ENCODE measurements around the gene MAML3.

The MAML3 gene

GRCh38 chr4:139892973-139893736 is 260.8 kb downstream of the MAML3 start:
- POLR2A ChIA-PET, result no interaction called here

GRCh38 chr4:139890816-139891215 is 263.2 kb downstream of the MAML3 start:
- DNase-seq (ENCODE audit: low read depth, low spot score), result peak; percentile 34
- H3K4me3 ChIP-seq (ENCODE audit: low read depth, low read length), result no peak overlapping the region
- ChIA-PET POLR2A (no interaction called here), CTCF (interaction anchor here (0.9 to 1.6 kb wide), 3 partner anchors 24 to 436 kb away, joined by 3 to 4 read pairs (median 3); no protein-coding TSS in a partner anchor)
- no peak for TF ChIP-seq CTCF (IDR thresholded peaks at IDR 0.05; ENCODE audit: insufficient read depth, low read length, missing control alignments)

More at GRCh38 chr4:139892973-139893736, 260.8 kb downstream of the MAML3 start:
- TF ChIP-seq CTCF (IDR thresholded peaks at IDR 0.05; ENCODE audit: insufficient read depth, low read length, missing control alignments), result no peak
- CTCF ChIA-PET, result interaction anchor here (1.2 kb wide), 1 partner anchor 152 kb away, joined by 3 read pairs; no protein-coding TSS in a partner anchor
- DNase-seq (ENCODE audit: low read depth, low spot score), result no peak
- no peak overlapping the region for H3K4me3 ChIP-seq (ENCODE audit: low read depth, low read length)

GRCh38 chr4:139889901-139890300 is 264.1 kb downstream of the MAML3 start:
- POLR2A ChIA-PET, result no interaction called here
- TF ChIP-seq CTCF (IDR thresholded peaks at IDR 0.05; ENCODE audit: insufficient read depth, low read length, missing control alignments), result no peak
- CTCF ChIA-PET, result interaction anchor here (0.9 to 1.6 kb wide), 3 partner anchors 23 to 437 kb away, joined by 3 to 4 read pairs (median 3); no protein-coding TSS in a partner anchor

GRCh38 chr4:139889264-139889663 is 264.7 kb downstream of the MAML3 start:
- TF ChIP-seq CTCF (IDR thresholded peaks at IDR 0.05; ENCODE audit: insufficient read depth, low read length, missing control alignments), result no peak
- ChIA-PET POLR2A (no interaction called here), CTCF (interaction anchor here (1.4 kb wide), 1 partner anchor 155 kb away, joined by 5 read pairs; no protein-coding TSS in a partner anchor)
- H3K4me3 ChIP-seq (ENCODE audit: low read depth, low read length), result no peak overlapping the region
- no peak for DNase-seq (ENCODE audit: low read depth, low spot score)

More at GRCh38 chr4:139889901-139890300, 264.1 kb downstream of the MAML3 start:
- no peak for DNase-seq (ENCODE audit: low read depth, low spot score)
- no peak overlapping the region for H3K4me3 ChIP-seq (ENCODE audit: low read depth, low read length)

- H3K4me3 ChIP-seq (ENCODE audit: low read depth, low read length), result no peak overlapping the region
- no peak for DNase-seq (ENCODE audit: low read depth, low spot score)
- no peak for TF ChIP-seq CTCF (IDR thresholded peaks at IDR 0.05; ENCODE audit: insufficient read depth, low read length, missing control alignments)
- ChIA-PET CTCF (interaction anchor here (1.2 to 2.3 kb wide), 3 partner anchors 13 to 154 kb away, joined by 4 to 5 read pairs (median 5); no protein-coding TSS in a partner anchor), POLR2A (no interaction called here)
These were observed 265.8 kb downstream of the MAML3 start for GRCh38 chr4:139887962-139888735.

GRCh38 chr4:139887376-139887802 is 266.6 kb downstream of the MAML3 start:
- no peak overlapping the region for H3K4me3 ChIP-seq (ENCODE audit: low read depth, low read length)
- POLR2A ChIA-PET, result no interaction called here
- no peak for DNase-seq (ENCODE audit: low read depth, low spot score)
- no peak for TF ChIP-seq CTCF (IDR thresholded peaks at IDR 0.05; ENCODE audit: insufficient read depth, low read length, missing control alignments)
- CTCF ChIA-PET, result interaction anchor here (2.3 kb wide), 1 partner anchor 14 kb away, joined by 5 read pairs; no protein-coding TSS in a partner anchor

Data from AG04449 (cell line).